HepG2 (cell line): ENCODE measurements around the gene CC2D1A. TPM values are rescaled to one million over a fixed set of nuclear protein-coding genes. Genes with fewer than 3 reads are reported as not detected.

ENCODE experiments used
- AFF4 ChIP-seq: sonication (generic); formaldehyde crosslinking; IDR thresholded peaks from 2 replicates; pipeline ENCODE4 v1.4.0; 2020; ENCODE audit warnings: missing genetic modification reagents
- ESRRA ChIP-seq: sonication (generic); formaldehyde crosslinking; IDR thresholded peaks from 2 replicates; pipeline ENCODE4 v1.5.1; 2020; ENCODE audit warnings: mild to moderate bottlenecking, low read depth, missing genetic modification reagents
- FIP1L1 ChIP-seq: fragments of 200-400 bp; formaldehyde crosslinking; IDR thresholded peaks from 2 replicates; pipeline ENCODE4 v1.6.1; 2018; ENCODE audit warnings: low read depth, mild to moderate bottlenecking, low read length, moderate library complexity, borderline replicate concordance; ENCODE audit not compliant: insufficient read depth
- KDM2A ChIP-seq: sonication (generic); formaldehyde crosslinking; IDR thresholded peaks from 2 replicates; pipeline ENCODE4 v1.4.0; 2020; ENCODE audit warnings: low read depth, missing genetic modification reagents, borderline replicate concordance
- KMT2A ChIP-seq: sonication (generic); formaldehyde crosslinking; IDR thresholded peaks from 2 replicates; pipeline ENCODE4 v1.4.0; 2020; ENCODE audit warnings: missing genetic modification reagents
- MAFG ChIP-seq: sonication (generic); formaldehyde crosslinking; IDR thresholded peaks from 2 replicates; pipeline ENCODE4 v1.5.1; 2020; ENCODE audit warnings: mild to moderate bottlenecking, missing genetic modification reagents
- SYNCRIP ChIP-seq: fragments of 200-400 bp; formaldehyde crosslinking; IDR thresholded peaks from 2 replicates; pipeline ENCODE4 v1.6.1; 2018; ENCODE audit warnings: mild to moderate bottlenecking, low read depth, low read length; ENCODE audit not compliant: insufficient read depth
- THAP7 ChIP-seq: sonication (generic); formaldehyde crosslinking; IDR thresholded peaks from 2 replicates; pipeline ENCODE4 v1.8.1; 2023; ENCODE audit warnings: mild to moderate bottlenecking, missing genetic modification reagents
- ZBTB8A ChIP-seq: sonication (generic); formaldehyde crosslinking; IDR thresholded peaks from 2 replicates; pipeline ENCODE4 v1.4.0; 2020; ENCODE audit warnings: mild to moderate bottlenecking, low read depth, missing genetic modification reagents, borderline replicate concordance
- ZNF569 ChIP-seq: sonication (generic); formaldehyde crosslinking; IDR thresholded peaks from 2 replicates; pipeline ENCODE4 v1.5.0; 2020; ENCODE audit warnings: mild to moderate bottlenecking, missing genetic modification reagents, moderate library complexity, borderline replicate concordance
- ZNF7 ChIP-seq: IDR thresholded peaks from 2 replicates; pipeline ENCODE4 v1.6.1; 2016; ENCODE audit warnings: missing biosample characterization, missing genetic modification reagents
- ZNF704 ChIP-seq: sonication (generic); formaldehyde crosslinking; IDR thresholded peaks from 2 replicates; pipeline ENCODE4 v1.8.1; 2023; ENCODE audit warnings: mild to moderate bottlenecking, inconsistent platforms, moderate library complexity, missing genetic modification reagents, borderline replicate concordance
- ZNF747 ChIP-seq: sonication (generic); formaldehyde crosslinking; IDR thresholded peaks from 2 replicates; pipeline ENCODE4 v1.8.1; 2023; ENCODE audit warnings: missing genetic modification reagents, mild to moderate bottlenecking, borderline replicate concordance
- ZNF75D ChIP-seq: sonication (generic); formaldehyde crosslinking; IDR thresholded peaks from 2 replicates; pipeline ENCODE4 v1.8.1; 2023; ENCODE audit warnings: missing genetic modification reagents, mild to moderate bottlenecking, borderline replicate concordance
- polyA plus RNA-seq, 8 experiments: library from polyadenylated mRNA; depleted of rRNA in 3 of 8; stranded (reverse) in 7 of 8; unstranded in 1 of 8; fragments of >200 nt; fragmentation: Illumina TruSeq in 4 of 8; extraction: Trizol in 4 of 8; gene quantifications; 2 replicates each; pipeline versions ENCODE4 v1.2.1 to v1.2.3, GENCODE V29; 2011 to 2016; ENCODE audit warnings: low read depth in 4 of 8, missing spikeins in 1 of 8, mixed read lengths in 1 of 8; ENCODE audit not compliant: insufficient read depth in 1 of 8
- total RNA-seq, 5 experiments: library from RNA; depleted of rRNA; stranded (reverse); fragments of >200 nt; fragmentation: Illumina TruSeq; extraction: Trizol; gene quantifications; 2 replicates each; pipeline ENCODE4 v1.2.3, GENCODE V29; 2016; ENCODE audit warnings: low read depth in 1 of 5
- TF ChIP-seq, protein P1 (sequence below): sonication (generic); formaldehyde crosslinking; IDR thresholded peaks from 2 replicates; pipeline ENCODE4 v1.5.0; 2020; ENCODE audit warnings: mild to moderate bottlenecking, low read depth, missing genetic modification reagents, borderline replicate concordance
- TF ChIP-seq, protein P2 (sequence below): sonication (generic); formaldehyde crosslinking; IDR thresholded peaks from 2 replicates; pipeline ENCODE4 v1.4.0; 2020; ENCODE audit warnings: missing genetic modification reagents, borderline replicate concordance
- TF ChIP-seq, protein P3 (sequence below): sonication (generic); formaldehyde crosslinking; IDR thresholded peaks from 2 replicates; pipeline ENCODE4 v1.5.0; 2020; ENCODE audit warnings: mild to moderate bottlenecking, missing genetic modification reagents, borderline replicate concordance

Gene CC2D1A
- total and polyA plus RNA-seq, 2 of the 13 experiments (the other 11 are each of a cell fraction or from before 2014, with no cell fraction given) = 9.7 to 11.5 TPM

DNA sequence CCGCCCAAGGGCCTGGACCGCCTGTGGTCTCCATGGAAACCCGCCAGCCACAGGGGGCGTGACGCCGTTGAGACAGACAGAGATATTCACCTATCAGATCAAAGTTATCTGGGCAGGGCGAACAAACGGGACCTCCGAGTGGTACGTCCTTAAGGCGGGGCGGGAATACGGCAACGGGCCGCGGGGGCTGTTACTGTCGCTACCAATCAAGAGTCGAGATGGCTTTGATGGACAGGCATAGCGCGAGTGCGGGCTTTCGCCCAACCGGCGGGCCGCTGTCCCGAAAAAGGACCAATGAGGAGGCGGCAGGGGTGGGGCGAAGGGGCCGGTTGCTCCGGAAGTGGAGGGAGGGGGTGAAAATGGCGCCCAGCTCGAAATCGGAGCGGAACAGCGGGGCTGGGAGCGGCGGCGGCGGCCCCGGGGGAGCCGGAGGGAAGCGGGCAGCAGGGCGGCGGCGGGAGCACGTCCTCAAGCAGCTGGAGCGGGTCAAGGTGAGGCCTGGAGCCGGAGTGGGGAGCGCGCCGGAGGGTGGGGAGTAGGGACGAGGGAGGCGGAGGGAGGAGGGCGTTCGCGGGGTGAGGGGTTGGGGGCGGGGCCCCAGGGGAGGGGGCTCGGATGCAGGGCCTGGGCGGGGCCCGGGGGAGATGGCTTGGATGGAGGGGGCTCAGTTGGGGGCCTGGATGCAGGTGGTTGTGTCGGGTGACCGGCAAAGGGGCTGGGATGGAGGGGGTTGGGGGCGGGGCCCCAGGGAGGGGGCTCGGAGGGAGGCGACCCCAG, 46.3 kb downstream of the CC2D1A start, which contains the start of gene DCAF15 (continued):
- TF ChIP-seq ZNF7 = no peak
- TF ChIP-seq ZNF704 (CRISPR knock-in tag) = no peak
- TF ChIP-seq SYNCRIP = no peak
- TF ChIP-seq ESRRA (CRISPR knock-in tag) = no peak
- TF ChIP-seq, protein P1, sequence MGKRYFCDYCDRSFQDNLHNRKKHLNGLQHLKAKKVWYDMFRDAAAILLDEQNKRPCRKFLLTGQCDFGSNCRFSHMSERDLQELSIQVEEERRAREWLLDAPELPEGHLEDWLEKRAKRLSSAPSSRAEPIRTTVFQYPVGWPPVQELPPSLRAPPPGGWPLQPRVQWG (CRISPR knock-in tag) = no peak
- no peak for TF ChIP-seq THAP7 (CRISPR knock-in tag)
- no peak for TF ChIP-seq ZBTB8A (CRISPR knock-in tag)
- no peak for TF ChIP-seq KMT2A (CRISPR knock-in tag)
- peak; percentile 56; the same call in 1 of the 2 replicates for TF ChIP-seq KDM2A (CRISPR knock-in tag)
- TF ChIP-seq, protein P2, sequence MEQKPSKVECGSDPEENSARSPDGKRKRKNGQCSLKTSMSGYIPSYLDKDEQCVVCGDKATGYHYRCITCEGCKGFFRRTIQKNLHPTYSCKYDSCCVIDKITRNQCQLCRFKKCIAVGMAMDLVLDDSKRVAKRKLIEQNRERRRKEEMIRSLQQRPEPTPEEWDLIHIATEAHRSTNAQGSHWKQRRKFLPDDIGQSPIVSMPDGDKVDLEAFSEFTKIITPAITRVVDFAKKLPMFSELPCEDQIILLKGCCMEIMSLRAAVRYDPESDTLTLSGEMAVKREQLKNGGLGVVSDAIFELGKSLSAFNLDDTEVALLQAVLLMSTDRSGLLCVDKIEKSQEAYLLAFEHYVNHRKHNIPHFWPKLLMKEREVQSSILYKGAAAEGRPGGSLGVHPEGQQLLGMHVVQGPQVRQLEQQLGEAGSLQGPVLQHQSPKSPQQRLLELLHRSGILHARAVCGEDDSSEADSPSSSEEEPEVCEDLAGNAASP (CRISPR knock-in tag) = no peak
- TF ChIP-seq, protein P3, sequence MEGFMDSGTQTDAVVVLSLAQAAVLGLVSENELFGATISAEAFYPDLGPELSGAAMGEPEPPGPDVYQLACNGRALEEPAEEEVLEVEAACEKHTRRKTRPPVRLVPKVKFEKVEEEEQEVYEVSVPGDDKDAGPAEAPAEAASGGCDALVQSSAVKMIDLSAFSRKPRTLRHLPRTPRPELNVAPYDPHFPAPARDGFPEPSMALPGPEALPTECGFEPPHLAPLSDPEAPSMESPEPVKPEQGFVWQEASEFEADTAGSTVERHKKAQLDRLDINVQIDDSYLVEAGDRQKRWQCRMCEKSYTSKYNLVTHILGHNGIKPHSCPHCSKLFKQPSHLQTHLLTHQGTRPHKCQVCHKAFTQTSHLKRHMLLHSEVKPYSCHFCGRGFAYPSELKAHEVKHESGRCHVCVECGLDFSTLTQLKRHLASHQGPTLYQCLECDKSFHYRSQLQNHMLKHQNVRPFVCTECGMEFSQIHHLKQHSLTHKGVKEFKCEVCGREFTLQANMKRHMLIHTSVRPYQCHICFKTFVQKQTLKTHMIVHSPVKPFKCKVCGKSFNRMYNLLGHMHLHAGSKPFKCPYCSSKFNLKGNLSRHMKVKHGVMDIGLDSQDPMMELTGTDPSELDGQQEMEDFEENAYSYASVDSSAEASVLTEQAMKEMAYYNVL (CRISPR knock-in tag) = no peak
- no peak for TF ChIP-seq FIP1L1
- no peak for TF ChIP-seq MAFG (CRISPR knock-in tag)
- TF ChIP-seq ZNF747 (CRISPR knock-in tag) = no peak
- no peak for TF ChIP-seq AFF4 (CRISPR knock-in tag)
- TF ChIP-seq ZNF569 (CRISPR knock-in tag) = no peak
- TF ChIP-seq ZNF75D = no peak
